K562 (cell line): ENCODE data around the gene SMAD4. TPM values are rescaled to one million over a fixed set of nuclear protein-coding genes. Genes with fewer than 3 reads are reported as not detected.
A peak's percentile ranks its signal among the peaks of the same experiment; 100 is the strongest.

Experiments used
- ATF3 ChIP-seq, 2 experiments: fragments of 450-650 bp in 1 of 2; sonication (generic) in 1 of 2; formaldehyde crosslinking in 1 of 2; IDR thresholded peaks in 1 of 2; conservative IDR thresholded peaks in 1 of 2; 2 replicates each; pipeline versions ENCODE4 v1.6.1 to v1.8.1; 2016 to 2023; ENCODE audit warnings: mild to moderate bottlenecking in 2 of 2, moderate library complexity in 2 of 2, inconsistent platforms in 1 of 2, missing genetic modification reagents in 1 of 2
- EGR1 ChIP-seq: fragments of 450-650 bp; conservative IDR thresholded peaks from 2 replicates; pipeline ENCODE4 v1.6.1; 2017; ENCODE audit warnings: mild to moderate bottlenecking
- MCM5 ChIP-seq: fragments of 450-650 bp; IDR thresholded peaks from 2 replicates; pipeline ENCODE4 v1.6.1; 2016; ENCODE audit warnings: low read depth
- MCM7 ChIP-seq, 2 experiments: fragments of 450-650 bp; IDR thresholded peaks; 2 replicates each; pipeline ENCODE4 v1.6.1; 2016 to 2018
- TGIF2 ChIP-seq: sonication (generic); formaldehyde crosslinking; IDR thresholded peaks from 2 replicates; pipeline ENCODE4 v1.8.1; 2022; ENCODE audit warnings: mild to moderate bottlenecking, missing genetic modification reagents, moderate library complexity
- THRA ChIP-seq: fragments of 450-650 bp; IDR thresholded peaks from 2 replicates; pipeline ENCODE4 v1.6.1; 2017; ENCODE audit warnings: mild to moderate bottlenecking, moderate library complexity
- ZFX ChIP-seq: sonication (generic); formaldehyde crosslinking; IDR thresholded peaks from 2 replicates; pipeline ENCODE4 v1.8.0; 2022; ENCODE audit warnings: mild to moderate bottlenecking, missing genetic modification reagents, moderate library complexity
- polyA plus RNA-seq, 8 experiments: library from polyadenylated mRNA; depleted of rRNA in 4 of 8; stranded (reverse) in 5 of 8; unstranded in 3 of 8; fragments of >200 nt; fragmentation: Nextera tagmentation in 2 of 8; fragmentation: Illumina TruSeq in 1 of 8; extraction: Ambion mirVana in 2 of 8; extraction: Trizol in 1 of 8; gene quantifications; 2 replicates each; pipeline versions ENCODE4 v1.2.1 to v1.2.3, GENCODE V29; 2011 to 2014; ENCODE audit warnings: inconsistent platforms in 1 of 8, missing spikeins in 1 of 8
- total RNA-seq, 7 experiments: library from RNA; depleted of rRNA in 6 of 7; stranded (reverse); fragments of >200 nt in 6 of 7; fragmentation: Illumina TruSeq in 2 of 7; extraction: Trizol in 2 of 7; gene quantifications; 2 replicates each; pipeline versions ENCODE4 v1.2.1 to v1.2.3, GENCODE V29; 2011 to 2021; ENCODE audit warnings: low replicate concordance in 1 of 7
- TF ChIP-seq, protein P1 (sequence below): fragments of 250-450 bp; sonication (Bioruptor Pico); IDR thresholded peaks from 2 replicates; pipeline ENCODE4 v1.8.0; 2022; ENCODE audit warnings: inconsistent platforms, mild to moderate bottlenecking, moderate library complexity, borderline replicate concordance
- TF ChIP-seq, protein P2 (sequence below): fragments of 250-450 bp; sonication (Bioruptor Pico); IDR thresholded peaks from 2 replicates; pipeline ENCODE4 v1.8.0; 2022; ENCODE audit warnings: moderate library complexity, mild to moderate bottlenecking, inconsistent platforms
- TF ChIP-seq, protein P3 (sequence below): sonication (generic); formaldehyde crosslinking; IDR thresholded peaks from 2 replicates; pipeline ENCODE4 v1.9.0; 2022; ENCODE audit warnings: mild to moderate bottlenecking, missing genetic modification reagents

The SMAD4 gene
- total and polyA plus RNA-seq, 9 of the 15 experiments (the other 6 are each of a cell fraction or from before 2014, with no cell fraction given), result 5.7 to 55.0 (median 39.4) TPM

- TF ChIP-seq, protein P1, sequence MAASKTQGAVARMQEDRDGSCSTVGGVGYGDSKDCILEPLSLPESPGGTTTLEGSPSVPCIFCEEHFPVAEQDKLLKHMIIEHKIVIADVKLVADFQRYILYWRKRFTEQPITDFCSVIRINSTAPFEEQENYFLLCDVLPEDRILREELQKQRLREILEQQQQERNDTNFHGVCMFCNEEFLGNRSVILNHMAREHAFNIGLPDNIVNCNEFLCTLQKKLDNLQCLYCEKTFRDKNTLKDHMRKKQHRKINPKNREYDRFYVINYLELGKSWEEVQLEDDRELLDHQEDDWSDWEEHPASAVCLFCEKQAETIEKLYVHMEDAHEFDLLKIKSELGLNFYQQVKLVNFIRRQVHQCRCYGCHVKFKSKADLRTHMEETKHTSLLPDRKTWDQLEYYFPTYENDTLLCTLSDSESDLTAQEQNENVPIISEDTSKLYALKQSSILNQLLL (CRISPR knock-in tag), result no peak
- TF ChIP-seq THRA, result no peak
- no peak for TF ChIP-seq TGIF2 (CRISPR knock-in tag)
- no peak for TF ChIP-seq ZFX (CRISPR knock-in tag)
- no peak for TF ChIP-seq MCM7 (IDR thresholded peaks at IDR 0.05)
- TF ChIP-seq MCM5, result no peak
- TF ChIP-seq EGR1, result no peak
- 0 out of 2 replicates have a peak, but pooled peaks have one; percentile 39 for TF ChIP-seq ATF3 (IDR thresholded peaks at IDR 0.05)
- no peak for TF ChIP-seq ATF3 (CRISPR knock-in tag; conservative IDR thresholded peaks at IDR 0.05)
- TF ChIP-seq, protein P2, sequence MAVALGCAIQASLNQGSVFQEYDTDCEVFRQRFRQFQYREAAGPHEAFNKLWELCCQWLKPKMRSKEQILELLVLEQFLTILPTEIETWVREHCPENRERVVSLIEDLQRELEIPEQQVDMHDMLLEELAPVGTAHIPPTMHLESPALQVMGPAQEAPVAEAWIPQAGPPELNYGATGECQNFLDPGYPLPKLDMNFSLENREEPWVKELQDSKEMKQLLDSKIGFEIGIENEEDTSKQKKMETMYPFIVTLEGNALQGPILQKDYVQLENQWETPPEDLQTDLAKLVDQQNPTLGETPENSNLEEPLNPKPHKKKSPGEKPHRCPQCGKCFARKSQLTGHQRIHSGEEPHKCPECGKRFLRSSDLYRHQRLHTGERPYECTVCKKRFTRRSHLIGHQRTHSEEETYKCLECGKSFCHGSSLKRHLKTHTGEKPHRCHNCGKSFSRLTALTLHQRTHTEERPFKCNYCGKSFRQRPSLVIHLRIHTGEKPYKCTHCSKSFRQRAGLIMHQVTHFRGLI, result no peak
- TF ChIP-seq, protein P3, sequence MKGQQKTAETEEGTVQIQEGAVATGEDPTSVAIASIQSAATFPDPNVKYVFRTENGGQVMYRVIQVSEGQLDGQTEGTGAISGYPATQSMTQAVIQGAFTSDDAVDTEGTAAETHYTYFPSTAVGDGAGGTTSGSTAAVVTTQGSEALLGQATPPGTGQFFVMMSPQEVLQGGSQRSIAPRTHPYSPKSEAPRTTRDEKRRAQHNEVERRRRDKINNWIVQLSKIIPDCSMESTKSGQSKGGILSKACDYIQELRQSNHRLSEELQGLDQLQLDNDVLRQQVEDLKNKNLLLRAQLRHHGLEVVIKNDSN (CRISPR knock-in tag), result no peak
These were observed 22.8 kb upstream of the SMAD4 start (continued) for GRCh38 chr18:51006948-51007789.
